NCI-H1436 (cell line): ENCODE measurements around the gene TENM4.
"Not testable (repeated sequence)": the region's sequence is repeated elsewhere in the genome, so short reads cannot be mapped to it uniquely, and the experiment has no call there.

ENCODE experiments used
- DNase-seq: peaks from one replicate; lab custom pipeline; 2025; lab: John Stamatoyannopoulos, UW

The TENM4 gene

DNA sequence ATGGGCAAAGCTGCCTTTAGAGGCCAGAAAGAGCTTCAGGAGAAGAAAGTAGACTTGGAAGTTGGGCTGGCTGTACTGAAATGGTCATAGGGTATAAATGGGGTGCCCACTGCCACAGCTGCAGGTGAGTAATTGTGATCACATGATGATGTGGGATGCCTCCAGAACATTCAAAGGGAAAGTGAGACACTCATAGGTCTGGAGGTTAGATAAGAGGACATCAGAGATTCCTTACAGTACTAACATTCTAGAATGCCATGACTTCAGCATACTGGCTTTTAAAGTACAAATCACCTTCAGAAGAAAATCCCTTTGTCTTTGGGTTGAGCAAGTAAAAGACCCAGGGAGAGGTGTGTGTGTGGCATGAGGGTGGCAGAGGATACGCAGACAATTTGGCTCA, 419.2 kb downstream of the TENM4 start:
- DNase-seq: no peak

DNA sequence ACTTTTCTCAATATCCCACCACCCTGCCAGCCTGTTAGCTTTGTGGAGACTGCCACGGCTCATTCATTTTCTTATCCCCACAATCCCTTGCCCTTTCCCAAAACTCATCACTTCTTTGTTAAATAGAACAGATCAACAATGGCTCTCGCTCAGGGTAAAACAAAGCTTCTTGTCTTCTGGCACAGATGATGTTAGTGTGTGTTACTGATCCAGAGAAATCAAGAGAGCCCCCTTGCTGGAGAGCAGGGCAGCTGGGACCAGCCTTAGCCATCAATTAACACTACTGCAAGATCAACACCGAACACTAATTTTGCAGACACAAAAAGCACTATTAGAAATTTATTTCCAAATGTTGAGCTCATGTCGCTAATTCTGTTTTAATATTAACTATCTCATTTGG, 420.9 kb downstream of the TENM4 start:
- DNase-seq: no peak

DNA sequence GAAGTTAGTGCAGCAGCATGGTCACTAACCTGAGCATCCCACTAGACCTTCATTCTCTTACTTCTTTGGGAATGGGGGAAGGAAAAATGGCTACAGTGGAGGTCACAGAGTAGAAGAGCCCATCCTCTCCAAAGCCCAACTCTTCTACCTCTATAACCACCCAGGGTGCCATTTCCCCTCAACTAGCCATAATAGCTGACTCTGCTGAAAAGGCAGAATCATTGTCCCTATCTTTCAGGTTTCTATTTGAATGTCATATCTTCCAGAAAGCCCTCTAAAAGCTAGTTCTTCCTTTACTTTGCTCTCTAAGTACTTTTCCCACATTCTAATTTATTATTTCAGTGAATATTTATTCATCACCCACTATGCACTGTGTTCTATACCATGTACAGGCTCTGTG, 421.6 kb downstream of the TENM4 start:
- DNase-seq: no peak

DNA sequence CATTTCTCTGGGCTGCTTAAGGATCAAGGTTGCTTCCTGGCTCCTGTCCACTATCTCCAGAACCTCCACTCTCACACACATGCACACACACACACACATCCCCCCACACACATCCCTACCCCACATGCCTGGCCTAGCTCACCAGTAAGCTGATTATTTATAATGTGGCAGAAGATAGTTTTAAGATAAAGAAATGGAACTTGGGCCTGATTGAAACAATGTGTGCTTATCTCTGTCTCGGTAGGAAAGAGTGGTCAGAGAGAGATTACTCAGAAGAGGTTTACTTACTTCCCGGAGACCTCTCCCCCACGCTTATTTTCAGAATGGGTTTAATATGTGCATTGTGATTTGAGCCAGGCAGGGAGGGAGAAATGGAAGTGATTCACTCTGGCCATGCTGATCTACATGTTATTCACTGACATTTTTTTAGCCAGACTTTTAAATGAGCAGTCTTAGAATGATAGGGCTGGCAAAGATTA, 422.4 kb downstream of the TENM4 start:
- no peak for DNase-seq

DNA sequence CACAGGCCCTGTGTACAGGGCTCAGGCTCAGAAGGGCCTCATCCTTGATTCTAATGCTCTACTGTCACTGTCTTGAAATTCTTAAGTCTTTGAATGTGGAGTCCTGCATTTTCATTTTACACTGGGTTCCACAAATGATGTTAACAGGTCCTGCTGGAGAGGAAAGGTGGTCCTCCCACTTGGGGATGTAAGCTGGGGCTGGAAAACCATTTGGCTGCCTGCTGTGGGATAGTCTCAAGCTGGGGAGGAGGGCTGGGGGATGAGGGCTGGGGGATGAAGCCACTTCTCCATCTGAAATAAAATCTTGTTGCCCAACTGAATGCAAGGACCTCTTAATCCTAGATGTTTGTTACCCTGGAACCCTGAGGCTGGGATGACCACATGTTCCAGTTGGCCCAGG, 423.0 kb downstream of the TENM4 start:
- DNase-seq: no peak

DNA sequence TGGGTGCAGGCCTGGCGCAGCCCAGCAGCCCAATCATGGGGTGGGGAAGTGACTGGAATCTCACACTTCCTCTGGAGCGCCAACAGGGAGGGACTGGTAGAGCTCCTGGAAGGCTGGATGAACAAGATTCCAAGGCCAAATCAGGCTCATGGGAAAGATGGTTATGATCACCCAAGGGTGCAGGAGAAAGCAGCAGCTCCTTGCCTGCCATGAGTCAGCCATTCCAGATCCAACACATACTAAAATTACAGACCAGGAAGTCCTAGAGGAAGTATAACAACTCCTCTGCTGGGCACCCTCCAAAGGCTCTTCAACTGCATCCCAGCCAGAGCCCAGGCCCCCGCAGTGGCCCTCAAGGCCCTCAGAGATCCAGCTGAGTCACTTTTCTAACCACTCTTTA, 427.3 kb downstream of the TENM4 start:
- no peak for DNase-seq

DNA sequence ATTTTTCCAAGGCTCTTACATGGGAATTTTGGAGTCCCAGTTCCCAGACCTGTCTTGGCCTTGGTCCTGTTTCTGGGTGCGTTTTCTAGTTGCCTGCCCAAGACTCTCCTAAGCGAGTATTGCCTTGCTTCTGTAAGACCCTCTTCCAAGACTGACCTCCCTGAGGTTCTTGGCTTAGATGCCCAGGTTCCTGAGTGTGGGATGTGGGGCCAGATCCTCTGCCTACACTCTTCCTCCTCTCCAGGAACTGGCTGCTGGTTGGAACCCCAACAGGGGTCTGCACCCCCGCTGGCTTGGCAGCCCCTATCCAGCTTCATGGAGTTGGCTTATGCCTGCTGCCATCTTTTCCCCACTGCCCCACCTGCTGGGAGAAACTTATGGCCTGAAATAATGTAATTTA, 429.5 kb downstream of the TENM4 start:
- no peak for DNase-seq

DNA sequence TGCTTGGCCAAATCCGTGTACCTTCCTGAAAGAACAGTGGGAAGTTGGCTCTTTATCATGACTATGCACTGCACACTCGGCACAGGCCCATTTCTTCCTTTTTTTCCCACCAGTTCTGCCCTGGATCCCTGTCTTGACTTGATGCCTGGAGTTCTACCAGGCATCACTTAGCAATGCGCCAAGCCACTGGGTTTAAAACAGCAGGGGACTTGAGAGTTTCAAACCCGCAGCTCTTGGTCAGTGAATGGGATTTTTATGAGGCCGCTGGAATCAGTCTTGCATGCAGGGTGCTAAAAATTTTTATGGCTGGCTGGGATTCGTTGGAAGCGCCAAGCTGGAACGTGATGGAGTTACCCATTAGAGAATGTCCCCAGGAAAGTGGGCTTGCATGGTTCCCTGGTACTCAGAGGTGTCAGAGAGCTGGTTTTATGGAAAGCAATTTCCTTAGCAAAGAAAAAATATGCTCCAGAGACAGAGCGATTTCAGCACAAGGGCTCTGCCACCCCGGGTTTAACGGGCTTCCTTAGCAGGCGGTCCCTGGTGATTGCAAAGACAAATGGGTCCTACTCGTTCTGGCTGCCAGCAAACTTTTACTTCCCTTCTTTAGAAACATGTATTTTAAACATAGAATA, 432.9 kb downstream of the TENM4 start:
- DNase-seq: no peak

DNA sequence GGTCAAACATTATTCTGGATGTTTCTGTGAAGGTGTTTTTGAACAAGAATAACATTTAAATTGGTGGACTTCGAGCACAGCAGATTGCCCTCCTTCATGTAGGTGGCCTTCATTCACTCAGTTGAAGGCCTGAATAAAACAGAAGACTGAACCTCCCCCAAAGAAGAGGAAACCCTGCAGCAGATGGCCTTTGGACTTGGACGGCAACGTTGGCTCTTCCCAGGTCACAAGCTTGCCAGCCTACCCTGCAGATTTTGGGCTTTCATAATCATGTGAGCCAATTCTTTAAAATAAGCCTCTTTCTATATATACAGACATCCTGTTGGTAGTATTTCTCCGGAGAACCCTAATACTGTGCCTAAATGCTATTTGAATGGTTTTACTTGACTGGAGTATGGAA, 434.0 kb downstream of the TENM4 start:
- DNase-seq: no peak

DNA sequence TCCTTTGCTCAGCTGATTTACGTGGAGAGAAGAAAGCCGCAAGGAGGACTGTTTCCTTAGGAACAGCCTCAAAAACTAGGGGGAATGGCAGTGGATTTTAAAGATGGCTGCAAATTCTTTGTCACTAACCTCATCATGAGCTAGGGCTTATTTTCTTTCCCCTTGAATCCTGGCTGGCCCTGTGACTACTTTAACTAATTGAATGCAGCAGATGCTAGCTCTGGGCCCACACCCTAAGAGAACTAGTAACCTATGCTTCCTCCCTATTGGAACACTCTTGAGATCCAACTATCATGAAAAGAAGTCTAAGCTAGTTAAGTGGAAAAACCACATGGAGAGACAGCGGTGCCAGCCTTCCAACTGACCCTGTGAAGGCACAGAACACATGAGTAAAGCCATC, 444.8 kb downstream of the TENM4 start:
- no peak for DNase-seq

DNA sequence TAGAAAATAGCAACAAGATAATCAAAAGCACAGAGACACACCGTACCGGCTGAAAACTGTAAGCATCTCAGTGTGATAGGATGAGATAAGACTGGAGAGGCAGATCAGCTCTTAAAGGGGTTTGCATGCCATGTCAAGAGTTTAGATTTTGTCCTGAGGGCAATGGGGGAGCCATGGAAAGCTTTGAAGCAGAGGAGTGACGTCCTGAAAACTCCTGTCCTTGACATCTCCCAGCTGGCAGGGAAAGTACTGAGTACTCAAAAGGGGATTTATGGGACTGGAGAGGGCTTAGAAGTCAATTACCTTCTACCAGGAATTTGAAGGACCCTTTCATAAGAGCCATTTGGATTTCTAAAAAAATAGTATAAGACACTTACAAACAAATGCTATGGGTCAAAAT, 445.7 kb downstream of the TENM4 start:
- no peak for DNase-seq

DNA sequence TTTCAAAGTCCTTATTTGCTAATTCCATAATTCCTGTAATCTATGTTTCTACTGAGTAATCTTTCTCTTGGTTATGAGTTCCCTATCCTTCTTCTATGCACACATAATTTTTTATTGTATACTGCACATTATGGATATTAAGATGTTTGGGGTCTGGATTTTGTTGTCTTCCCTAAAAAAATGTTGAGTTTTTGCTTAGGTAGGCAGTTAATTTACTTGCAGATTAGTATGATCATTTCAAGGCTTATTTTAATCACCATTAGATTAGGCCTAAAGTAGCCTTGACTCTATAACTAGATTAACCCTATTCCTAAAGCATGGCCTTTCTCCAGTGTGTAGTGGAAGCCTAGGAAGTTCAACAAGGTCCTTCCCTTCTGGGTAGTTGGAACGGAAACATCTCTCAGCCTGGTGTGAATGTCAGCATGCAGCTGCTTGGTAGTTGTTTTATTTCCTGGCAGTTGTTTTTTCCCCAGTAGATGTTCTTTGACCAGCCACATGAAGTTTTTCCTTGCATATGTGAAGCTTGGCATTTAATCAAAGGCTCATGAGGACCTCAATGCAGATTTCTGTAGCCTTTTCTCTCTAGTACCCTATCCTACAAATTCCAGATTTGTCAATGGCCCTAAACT, 446.9 kb downstream of the TENM4 start:
- DNase-seq: no peak

DNA sequence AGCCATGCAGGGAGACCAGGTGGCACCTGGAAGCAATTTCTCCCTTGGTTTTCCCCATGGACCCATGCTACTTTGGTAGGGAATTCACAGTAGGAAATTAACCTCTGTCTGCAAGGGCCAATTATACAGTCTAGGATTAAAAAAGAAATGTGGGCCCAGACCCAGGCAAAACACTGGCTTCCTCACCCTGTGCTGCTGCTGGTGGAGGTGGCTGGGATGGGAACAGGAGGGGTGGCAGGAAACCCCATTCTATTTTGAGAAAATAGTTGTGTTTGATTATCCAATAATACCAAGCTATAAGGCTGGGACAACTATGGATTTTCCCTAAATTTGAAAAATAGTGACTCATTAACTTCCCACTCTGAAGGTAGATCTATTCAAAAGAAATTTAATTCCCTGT, 449.1 kb downstream of the TENM4 start:
- DNase-seq: no peak

DNA sequence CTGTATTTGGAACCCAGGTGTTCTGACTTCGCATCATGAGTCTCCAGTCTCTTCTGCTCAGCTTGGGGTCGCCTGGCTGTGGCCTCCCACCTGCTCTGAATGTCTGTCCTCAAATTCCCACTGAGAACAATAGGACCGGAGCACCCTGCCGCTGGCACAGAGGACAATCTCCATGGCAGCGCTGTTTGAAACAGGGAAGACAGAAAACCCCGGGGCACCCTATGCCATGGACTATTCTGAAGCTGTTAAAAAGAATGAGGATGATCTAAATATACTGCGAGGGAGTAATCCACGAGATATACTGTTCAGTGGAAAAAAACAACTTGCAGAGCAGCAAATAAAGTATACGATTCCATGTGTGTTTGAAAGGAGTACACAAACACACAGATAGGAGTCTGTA, 450.6 kb downstream of the TENM4 start:
- DNase-seq: no peak

DNA sequence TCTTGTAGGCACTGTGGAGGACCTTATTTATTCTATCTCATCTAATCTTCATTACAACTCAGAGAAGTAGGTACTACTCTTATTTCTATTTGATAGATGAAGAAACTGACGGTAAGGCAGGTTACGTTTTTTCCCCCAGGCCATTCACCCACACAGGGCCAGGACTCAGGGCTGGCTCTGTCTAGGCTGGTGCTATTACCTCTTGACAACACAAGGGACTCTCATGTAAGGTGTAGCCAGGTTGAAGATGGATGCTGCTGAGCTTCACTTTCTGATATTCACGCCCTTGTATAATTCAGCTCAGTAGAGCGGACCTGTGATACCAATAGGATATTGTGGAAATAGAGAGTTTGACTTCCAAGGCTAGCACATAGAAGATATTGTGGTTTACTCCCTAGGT, 453.1 kb downstream of the TENM4 start:
- no peak for DNase-seq

DNA sequence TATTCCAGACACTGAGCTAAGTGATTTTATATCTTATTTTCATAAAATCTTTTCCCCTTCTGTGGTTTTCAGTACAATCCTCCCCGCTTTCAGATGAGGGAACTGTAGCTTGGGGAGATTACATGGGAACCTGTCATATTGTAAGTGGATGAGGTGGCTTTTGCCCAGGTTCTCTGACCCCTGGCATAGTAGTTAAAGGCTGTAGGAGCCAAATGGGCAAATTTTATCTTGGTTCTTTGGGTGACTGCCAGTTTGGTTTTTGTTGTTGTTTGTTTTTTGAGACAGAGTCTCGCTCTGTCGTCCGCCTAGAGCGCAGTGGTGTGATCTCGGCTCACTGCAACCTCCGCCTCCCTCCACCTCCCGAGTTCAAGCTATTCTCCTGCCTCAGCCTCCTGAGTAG, 454.5 kb downstream of the TENM4 start:
- no peak for DNase-seq

DNA sequence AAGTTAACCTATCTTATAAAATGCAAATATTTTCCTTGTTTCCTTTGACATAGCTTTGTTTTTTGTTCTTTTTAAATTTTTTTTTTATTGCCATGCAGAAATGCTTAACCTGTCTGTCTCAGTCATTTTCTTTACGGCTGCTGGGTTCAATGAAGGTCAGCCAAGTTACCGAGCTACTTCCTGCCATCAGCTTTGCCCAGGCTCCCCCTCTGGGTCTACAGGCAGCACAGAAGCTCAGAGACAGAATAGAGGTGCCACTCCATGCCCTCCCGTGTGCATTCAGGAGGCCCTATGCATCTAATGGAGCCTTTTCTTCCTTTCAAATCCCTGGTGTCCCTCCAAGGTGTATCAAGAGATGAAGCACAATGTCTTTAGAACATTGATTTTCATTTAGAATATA, 455.2 kb downstream of the TENM4 start:
- no peak for DNase-seq

DNA sequence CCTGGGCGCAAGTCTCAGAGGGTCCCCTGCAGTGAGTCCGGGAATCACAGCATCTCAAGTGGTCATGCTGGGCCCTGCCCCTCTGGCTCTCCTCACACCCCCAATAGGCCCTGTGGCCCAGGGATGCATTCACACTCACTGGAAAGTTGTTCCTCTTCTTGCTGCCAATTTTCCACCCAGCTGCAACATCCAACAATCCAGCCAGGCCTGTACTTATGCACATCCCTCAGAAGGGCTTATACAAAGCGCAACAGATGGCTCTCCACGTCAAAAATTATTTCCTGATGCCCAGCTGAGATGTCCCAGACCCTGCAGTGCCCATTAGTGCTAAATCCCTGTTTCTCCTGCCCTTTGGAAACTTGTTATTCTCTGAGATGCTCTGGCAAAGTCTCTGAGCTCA, 458.4 kb downstream of the TENM4 start:
- DNase-seq: no peak

DNA sequence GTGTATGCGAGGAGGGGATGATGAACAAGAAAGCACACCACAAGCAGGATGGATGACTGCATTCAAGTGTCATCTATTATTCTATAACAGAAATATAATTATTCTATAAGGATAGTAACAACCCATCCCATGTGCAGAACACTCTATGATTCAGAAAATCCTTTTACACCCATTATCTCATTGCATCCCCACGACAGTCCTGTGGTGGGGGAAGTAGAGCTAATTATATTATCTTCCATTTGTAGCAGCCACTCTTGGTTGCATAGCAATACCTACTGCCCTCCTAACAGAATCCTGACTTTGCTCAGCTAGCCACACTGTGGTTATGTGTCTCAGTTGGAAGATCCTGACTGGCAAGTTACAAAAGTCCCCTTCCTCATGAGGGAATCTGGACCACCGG, 459.7 kb downstream of the TENM4 start:
- DNase-seq: no peak

DNA sequence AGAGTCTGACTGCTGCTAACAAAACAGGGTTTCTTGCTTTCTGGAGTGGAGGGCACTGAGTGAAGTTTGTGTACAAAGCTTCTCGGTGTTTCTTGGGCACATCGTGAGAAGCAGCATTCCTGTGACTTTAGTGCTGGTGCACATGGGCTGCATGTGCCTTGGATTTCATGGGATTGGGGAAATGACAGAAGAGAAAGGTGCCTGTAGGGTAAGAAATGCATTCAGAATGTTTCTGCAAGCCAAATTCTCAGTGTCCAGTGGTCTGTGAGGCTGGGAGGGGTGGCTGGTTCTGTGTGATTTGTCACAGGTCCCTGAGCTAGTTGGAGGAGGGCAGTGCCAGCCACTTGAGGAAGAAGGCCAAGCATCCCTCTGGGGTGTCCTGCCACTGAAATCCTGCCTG, 462.0 kb downstream of the TENM4 start:
- no peak for DNase-seq

DNA sequence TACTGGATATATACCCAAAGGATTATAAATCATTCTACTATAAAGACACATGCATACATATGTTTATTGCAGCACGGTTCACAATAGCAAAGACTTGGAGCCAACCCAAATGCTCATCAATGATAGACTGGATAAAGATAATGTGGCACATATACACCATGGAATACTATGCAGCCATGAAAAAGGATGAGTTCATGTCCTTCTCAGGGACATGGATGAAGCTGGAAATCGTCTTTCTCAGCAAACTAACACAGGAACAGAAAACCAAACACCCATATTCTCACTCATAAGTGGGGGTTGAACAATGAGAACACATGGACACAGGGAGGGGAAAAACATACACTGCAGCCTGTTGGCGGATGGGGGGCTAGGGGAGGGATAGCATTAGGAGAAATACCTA, 463.0 kb downstream of the TENM4 start:
- DNase-seq: not testable (repeated sequence)

DNA sequence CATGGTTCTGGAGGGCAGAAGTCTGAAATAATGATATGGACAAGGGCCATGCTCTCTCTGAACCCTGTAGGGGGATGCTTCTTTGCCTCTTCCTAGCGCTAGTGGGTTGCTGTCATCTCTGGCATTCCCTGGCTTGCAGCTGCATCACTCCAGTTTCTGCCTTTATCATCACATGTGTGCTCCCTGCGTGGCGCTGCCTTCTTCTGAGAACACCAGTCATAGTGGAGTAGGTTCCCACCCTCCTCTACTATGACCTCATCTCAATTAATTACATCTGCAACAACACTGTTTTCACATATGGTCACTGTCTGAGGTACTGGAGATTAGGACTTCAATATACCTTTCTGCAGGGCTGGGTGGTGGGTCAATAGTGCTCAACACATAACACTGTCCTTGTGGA, 463.8 kb downstream of the TENM4 start:
- DNase-seq: no peak

DNA sequence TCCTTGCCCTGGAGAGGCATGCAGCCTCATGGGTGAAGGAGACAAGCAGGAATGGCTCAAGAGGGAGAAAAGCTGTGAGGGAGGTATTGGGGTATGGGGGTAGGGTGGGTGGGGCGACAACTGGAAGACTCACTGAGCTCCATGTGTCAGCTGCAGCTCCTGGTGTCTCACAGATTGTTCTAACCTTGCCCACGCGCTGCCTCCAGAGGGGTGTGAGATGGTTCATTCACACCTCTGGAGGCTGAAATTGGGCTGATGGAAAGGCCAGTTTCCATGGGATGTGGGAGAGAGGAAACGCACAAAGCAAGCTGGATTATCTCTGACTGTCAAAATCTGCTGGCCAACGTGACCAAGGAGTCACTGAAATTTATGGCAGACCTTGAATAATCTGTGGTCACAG, 465.7 kb downstream of the TENM4 start:
- no peak for DNase-seq

DNA sequence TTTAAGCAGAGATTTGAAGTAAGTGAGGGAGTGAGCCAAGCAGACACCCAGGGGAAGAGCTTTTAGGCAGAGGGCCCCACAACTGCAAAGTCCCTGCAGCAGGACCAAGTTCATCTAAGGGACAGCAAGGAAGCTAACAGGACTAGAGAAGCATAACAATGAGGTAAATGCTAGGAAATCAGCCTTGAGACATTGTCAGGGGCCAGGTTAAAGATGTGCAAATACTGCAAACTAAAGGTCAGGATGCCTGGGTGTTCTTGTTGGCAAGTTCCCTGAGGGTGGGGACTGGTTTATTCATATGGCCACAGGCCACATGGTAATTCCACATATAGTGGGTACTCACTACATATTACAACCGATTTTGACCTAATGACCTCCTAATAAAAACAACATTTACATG, 467.0 kb downstream of the TENM4 start:
- DNase-seq: no peak
